Epithelial cell of esophagus (primary cell): ENCODE data around the gene MCF2L2.
"Not testable (repeated sequence)": the region's sequence is repeated elsewhere in the genome, so short reads cannot be mapped to it uniquely, and the experiment has no call there.

Experiments
- DNase-seq: peaks from one replicate; pipeline ENCODE4 v3.0.0; 2010; ENCODE audit warnings: low read depth
- H3K4me3 ChIP-seq: 2 replicates; pipeline ENCODE4 v1.5.1; 2011; ENCODE audit warnings: mild to moderate bottlenecking, low read length, control low read depth
- CTCF ChIP-seq: IDR thresholded peaks from 2 replicates; pipeline ENCODE4 v1.5.1; 2011; ENCODE audit warnings: low read depth, mild to moderate bottlenecking, low read length, control low read depth, inconsistent platforms; ENCODE audit not compliant: insufficient read depth; ENCODE audit errors: missing control alignments

The MCF2L2 gene

GRCh38 chr3:183434992-183435391 lies 6.6 kb upstream of the MCF2L2 start:
- H3K4me3 ChIP-seq: no peak overlapping the region
- DNase-seq: no peak
- TF ChIP-seq CTCF: no peak

GRCh38 chr3:183434503-183434902 lies 6.1 kb upstream of the MCF2L2 start:
- no peak for DNase-seq

GRCh38 chr3:183430325-183430957 lies 2.0 kb upstream of the MCF2L2 start:
- no peak overlapping the region for H3K4me3 ChIP-seq
- no peak for DNase-seq

More at GRCh38 chr3:183434503-183434902, 6.1 kb upstream of the MCF2L2 start:
- no peak overlapping the region for H3K4me3 ChIP-seq
- no peak for TF ChIP-seq CTCF

GRCh38 chr3:183427876-183428446 lies 458 bp downstream of the MCF2L2 start:
- H3K4me3 ChIP-seq: peak overlapping the region; percentile 52
- DNase-seq: peak; percentile 26
- no peak for TF ChIP-seq CTCF

More at GRCh38 chr3:183430325-183430957, 2.0 kb upstream of the MCF2L2 start:
- no peak for TF ChIP-seq CTCF

GRCh38 chr3:183427196-183427875 lies 1.1 kb downstream of the MCF2L2 start:
- H3K4me3 ChIP-seq: peak overlapping the region; percentile 52
- DNase-seq: no peak
- TF ChIP-seq CTCF: no peak

GRCh38 chr3:183418807-183419206 lies 9.6 kb downstream of the MCF2L2 start:
- H3K4me3 ChIP-seq, DNase-seq: not testable (repeated sequence)

- no peak overlapping the region for H3K4me3 ChIP-seq
- DNase-seq: no peak
- TF ChIP-seq CTCF: no peak
Measured at GRCh38 chr3:183411216-183411922, 17.1 kb downstream of the MCF2L2 start.
